ENCODE measurements around the gene PLXNB3.

- TF ChIP-seq CTCF (conservative IDR thresholded peaks at IDR 0.05) (no peak), EZH2 (IDR thresholded peaks at IDR 0.05; ENCODE audit: low read depth) (no peak)
These were observed 12.6 kb downstream of the PLXNB3 start for GRCh38 chrX:153776611-153777045.
